Right atrium auricular region (tissue), 2 donors: Measurements from ENCODE around the gene PARD3B. TPM values are rescaled to one million over a fixed set of nuclear protein-coding genes. Genes with fewer than 3 reads are reported as not detected.

Source experiments
- DNase-seq: peaks from one replicate; pipeline ENCODE4 v3.0.0-alpha.2; 2019; ENCODE audit warnings: low spot score
- H3K27ac ChIP-seq, 2 donors: fragments of 200-600 bp; sonication (generic); 1 replicate in 1 of 2; 2 replicates in 1 of 2; pipeline ENCODE4 v1.5.1; 2016 to 2019
- H3K27me3 ChIP-seq, 2 donors: fragments of 200-600 bp; sonication (generic); one replicate each; pipeline versions ENCODE4 v1.5.1 to v1.6.0; 2017 to 2019
- H3K36me3 ChIP-seq: fragments of 200-600 bp; sonication (generic); one replicate; pipeline ENCODE4 v1.5.1; 2016
- H3K4me1 ChIP-seq, 2 donors: fragments of 200-600 bp; sonication (generic); one replicate each; pipeline versions ENCODE4 v1.5.1 to v1.6.0; 2017 to 2019
- H3K4me3 ChIP-seq, 2 donors: fragments of 200-600 bp; sonication (generic); 1 replicate in 1 of 2; 2 replicates in 1 of 2; pipeline ENCODE4 v1.5.1; 2017 to 2019; ENCODE audit warnings: mild to moderate bottlenecking in 1 of 2, moderate library complexity in 1 of 2
- H3K9me3 ChIP-seq, 2 donors: fragments of 200-600 bp; sonication (generic); one replicate each; pipeline ENCODE4 v1.5.1; 2019
- CTCF ChIP-seq, 2 donors: fragments of 200-600 bp; sonication (generic); IDR thresholded peaks; one replicate each; pipeline ENCODE4 v1.5.1; 2019; ENCODE audit warnings: antibody characterized with exemption in 2 of 2
- total RNA-seq, 2 donors: library from RNA; depleted of rRNA; stranded (reverse); fragments of >200 nt; gene quantifications; one replicate each; pipeline ENCODE4 v1.1.0, GENCODE V29; 2016

Gene PARD3B
- total RNA-seq, 2 donors from 2014 or later: 7.4 to 12.2 TPM

- H3K27me3 ChIP-seq: no peaks in the 10 kb centered on the region
- no peaks in the 10 kb centered on the region for H3K36me3 ChIP-seq
- no peaks in the 10 kb centered on the region for H3K4me1 ChIP-seq
- H3K9me3 ChIP-seq: no peaks in the 10 kb centered on the region
- no peak overlapping the region for H3K4me3 ChIP-seq
- H3K27ac ChIP-seq: no peak overlapping the region
- no peak for DNase-seq
- TF ChIP-seq CTCF (IDR thresholded peaks at IDR 0.05): no peak
These were observed 830.5 kb downstream of the PARD3B start for GRCh38 chr2:205375461-205376448.

GRCh38 chr2:205377324-205377723 lies 832.0 kb downstream of the PARD3B start:
- TF ChIP-seq CTCF (IDR thresholded peaks at IDR 0.05): no peak
- Histone ChIP-seq H3K9me3 (no peaks in the 10 kb centered on the region), H3K4me1 (no peaks in the 10 kb centered on the region), H3K4me3 (no peak overlapping the region), H3K36me3 (no peaks in the 10 kb centered on the region), H3K27ac (no peak overlapping the region), H3K27me3 (no peaks in the 10 kb centered on the region)
- no peak for DNase-seq

GRCh38 chr2:205383601-205384000 lies 838.3 kb downstream of the PARD3B start:
- Histone ChIP-seq H3K36me3 (no peaks in the 10 kb centered on the region), H3K4me3 (no peak overlapping the region), H3K27ac (no peak overlapping the region), H3K27me3 (no peaks in the 10 kb centered on the region), H3K9me3 (no peaks in the 10 kb centered on the region), H3K4me1 (no peaks in the 10 kb centered on the region)
- no peak for TF ChIP-seq CTCF (IDR thresholded peaks at IDR 0.05)
- no peak for DNase-seq

- no peak overlapping the region for H3K4me3 ChIP-seq
- no peaks in the 10 kb centered on the region for H3K36me3 ChIP-seq
- DNase-seq: no peak
- no peaks in the 10 kb centered on the region for H3K9me3 ChIP-seq
- TF ChIP-seq CTCF (IDR thresholded peaks at IDR 0.05): no peak
- H3K4me1 ChIP-seq: no peaks in the 10 kb centered on the region
- no peak overlapping the region for H3K27ac ChIP-seq
- no peaks in the 10 kb centered on the region for H3K27me3 ChIP-seq
These were observed 840.8 kb downstream of the PARD3B start for GRCh38 chr2:205386109-205386508.

- no peak for DNase-seq
- Histone ChIP-seq H3K9me3 (no peaks in the 10 kb centered on the region), H3K4me3 (no peak overlapping the region), H3K27ac (no peak overlapping the region), H3K4me1 (no peaks in the 10 kb centered on the region), H3K36me3 (no peaks in the 10 kb centered on the region), H3K27me3 (no peaks in the 10 kb centered on the region)
- no peak for TF ChIP-seq CTCF (IDR thresholded peaks at IDR 0.05)
These were observed 842.2 kb downstream of the PARD3B start for GRCh38 chr2:205387350-205388055.
